Aortic smooth muscle cell (primary cell): Measurements from ENCODE around the gene GON7. TPM values are rescaled to one million over a fixed set of nuclear protein-coding genes. Genes with fewer than 3 reads are reported as not detected.

Source experiments
- total RNA-seq: library from RNA; depleted of rRNA; stranded (reverse); fragments of >200 nt; gene quantifications from 2 replicates; pipeline ENCODE4 v1.2.3, GENCODE V29; 2014

The GON7 gene, protein sequence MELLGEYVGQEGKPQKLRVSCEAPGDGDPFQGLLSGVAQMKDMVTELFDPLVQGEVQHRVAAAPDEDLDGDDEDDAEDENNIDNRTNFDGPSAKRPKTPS
- total RNA-seq, result 18.0 and 20.3 TPM in 2 replicates

GRCh38 chr14:93206793-93207467 is at the start of gene GON7, which contains the start of gene UBR7:
Gene GON7, minus strand, starts transcription at chr14:93207065. Its CDS starts 28 bp downstream, at chr14:93207037.
Gene UBR7, plus strand, starts transcription at chr14:93207256. Its CDS starts 36 bp downstream, at chr14:93207292.

GRCh38 chr14:93184391-93185348 is 22.2 kb downstream of the GON7 start, which contains the start of the genes LYSET and MOAP1:
Gene LYSET, plus strand, starts transcription at chr14:93185317. Its CDS starts 89 bp downstream, at chr14:93185406.
Gene MOAP1, minus strand, starts transcription at chr14:93184897. Its CDS starts 655 bp downstream, at chr14:93184242.

Other genes with a start within 250 kb of the GON7 start
- 14.5 and 21.4 TPM in 2 replicates for gene ITPK1, start 91.1 kb downstream of the GON7 start, total RNA-seq
- gene MOAP1, start 22.2 kb downstream of the GON7 start, total RNA-seq, result 22.9 TPM in 2 replicates
- gene LYSET, start 21.7 kb downstream of the GON7 start, total RNA-seq, result 7.8 and 8.7 TPM in 2 replicates
- 43.2 and 49.1 TPM in 2 replicates for gene UBR7, start 191 bp upstream of the GON7 start, total RNA-seq
- 22.5 and 23.9 TPM in 2 replicates for gene BTBD7, start 126.0 kb upstream of the GON7 start, total RNA-seq
- gene COX8C, start 140.1 kb upstream of the GON7 start, total RNA-seq, result not detected in 2 replicates
- under 0.01 and 0.06 TPM in 2 replicates for gene UNC79, start 223.9 kb upstream of the GON7 start, total RNA-seq